T-helper 2 cell (primary cell): ENCODE results near the gene ZDHHC6.
"Not testable (repeated sequence)": the region's sequence is repeated elsewhere in the genome, so short reads cannot be mapped to it uniquely, and the experiment has no call there.

Experiments used
- DNase-seq, 5 experiments: peaks; one replicate each; pipeline versions ENCODE4 v3.0.0 to v3.0.0-alpha.2; 2012 to 2022

The ZDHHC6 gene

GRCh38 chr10:112442063-112442462 lies 4.7 kb downstream of the ZDHHC6 start:
- DNase-seq: peak in 1 of 5 experiments; percentile 39

GRCh38 chr10:112441520-112441919 lies 5.2 kb downstream of the ZDHHC6 start:
- no peak for DNase-seq

DNA sequence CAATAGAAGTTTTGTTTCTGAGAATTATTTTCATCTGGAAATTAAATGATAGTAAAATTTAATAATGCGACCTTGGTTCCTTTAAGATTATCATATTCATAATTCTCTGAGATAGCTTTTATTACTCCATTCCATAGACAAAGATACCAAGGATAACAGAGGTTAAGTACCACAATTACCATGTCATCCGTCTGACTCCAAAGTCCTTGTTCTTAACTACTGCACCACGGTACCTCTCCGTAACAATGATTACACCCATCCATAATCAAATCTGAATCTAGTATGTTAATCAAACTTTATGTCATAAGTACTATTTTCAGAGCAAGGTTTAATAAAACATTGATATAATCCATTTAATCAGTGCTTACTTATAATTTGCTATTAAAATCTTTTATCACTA lies 8.4 kb downstream of the ZDHHC6 start:
- no peak for DNase-seq

GRCh38 chr10:112434988-112435619 lies 11.6 kb downstream of the ZDHHC6 start:
- peak in 1 of 5 experiments; percentile 37 for DNase-seq

- DNase-seq: no peak
These were observed 13.6 kb downstream of the ZDHHC6 start for GRCh38 chr10:112433136-112433535.

- no peak for DNase-seq
These were observed 17.0 kb downstream of the ZDHHC6 start for GRCh38 chr10:112429654-112430230.

- no peak for DNase-seq
These were observed 17.6 kb downstream of the ZDHHC6 start for GRCh38 chr10:112429147-112429546.

- no peak for DNase-seq
These were observed 20.6 kb downstream of the ZDHHC6 start for GRCh38 chr10:112426111-112426510.

DNA sequence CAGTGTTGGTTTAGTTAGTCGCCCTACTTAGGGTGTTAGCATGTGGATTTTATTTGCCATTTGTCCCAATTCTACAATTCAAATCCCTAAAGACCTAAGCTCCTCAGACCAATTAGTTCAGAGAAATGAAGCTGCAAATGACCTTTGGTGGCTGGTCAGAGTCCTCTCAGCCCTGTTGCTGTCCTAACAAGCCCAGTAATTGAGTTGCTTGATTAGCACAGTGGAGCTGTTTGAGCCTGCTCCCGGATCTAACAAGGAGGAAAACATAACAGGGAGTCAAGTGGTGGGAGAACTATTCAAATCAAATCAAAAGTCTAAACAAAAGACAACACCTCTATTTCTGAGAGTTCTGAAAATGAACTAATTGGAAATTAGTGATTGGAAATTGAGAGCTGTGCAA lies 22.1 kb downstream of the ZDHHC6 start:
- DNase-seq: no peak

GRCh38 chr10:112421731-112422130 lies 25.0 kb downstream of the ZDHHC6 start:
- no peak for DNase-seq

GRCh38 chr10:112412696-112413095 lies 34.0 kb downstream of the ZDHHC6 start:
- no peak for DNase-seq

DNA sequence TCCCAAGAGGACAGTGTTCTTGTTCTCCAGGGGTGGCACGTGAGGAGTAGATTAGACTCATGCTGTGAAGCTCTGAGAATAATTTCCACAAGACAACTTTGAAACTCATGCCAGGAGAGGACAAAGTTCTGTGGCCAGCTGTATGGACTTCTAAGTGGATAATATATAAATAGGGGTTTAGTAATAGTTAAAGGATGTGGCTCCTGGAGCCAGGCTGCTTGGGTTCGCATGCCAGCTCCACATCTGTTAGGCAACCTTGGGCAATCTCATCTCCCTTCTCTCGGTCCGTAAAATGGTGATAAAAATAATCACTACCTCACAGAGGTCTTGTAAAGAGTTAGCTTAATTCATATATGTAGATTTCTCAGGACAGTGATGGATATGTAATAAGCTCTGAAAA lies 37.0 kb downstream of the ZDHHC6 start:
- DNase-seq: no peak

GRCh38 chr10:112409299-112409698 lies 37.4 kb downstream of the ZDHHC6 start:
- DNase-seq: no peak

DNA sequence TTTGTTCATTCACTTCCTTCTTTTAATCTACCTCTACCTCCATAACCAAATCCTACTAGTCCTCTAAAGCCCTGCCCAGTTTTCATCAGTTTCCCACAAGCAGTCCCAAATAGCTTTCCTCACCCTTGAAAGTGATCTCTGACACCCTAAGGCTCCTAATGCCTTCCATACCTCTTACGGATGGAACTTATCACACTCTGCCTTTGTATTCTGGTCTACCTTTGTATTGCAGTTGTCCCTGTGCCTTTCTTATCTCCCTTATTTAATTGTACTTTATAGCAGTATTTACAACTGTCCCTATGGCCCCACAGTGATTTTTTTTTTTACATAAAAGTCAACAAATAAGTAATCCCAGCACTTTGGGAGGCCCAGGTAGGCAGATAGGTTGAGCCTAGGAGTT lies 39.0 kb downstream of the ZDHHC6 start:
- DNase-seq: no peak

GRCh38 chr10:112406806-112407205 lies 39.9 kb downstream of the ZDHHC6 start:
- DNase-seq: not testable (repeated sequence)

DNA sequence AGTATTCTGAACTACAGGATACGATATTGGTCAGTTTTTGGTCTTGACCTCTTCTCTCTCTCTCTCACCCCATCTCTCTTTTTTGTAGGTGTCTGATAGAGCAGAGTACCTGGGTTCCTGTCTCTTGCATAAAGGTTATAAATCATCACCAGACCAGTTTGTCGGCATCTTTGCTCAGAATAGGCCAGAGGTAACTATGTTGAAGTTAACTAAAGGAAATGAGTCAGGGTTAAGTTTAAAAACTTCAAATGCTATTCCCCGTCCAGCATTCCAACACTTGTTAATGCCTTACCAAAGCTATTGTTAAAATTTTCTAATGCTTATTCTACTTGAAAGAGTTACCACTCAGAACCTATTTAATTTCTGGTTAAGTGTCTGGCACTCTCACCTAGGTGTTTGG lies 42.1 kb downstream of the ZDHHC6 start:
- DNase-seq: no peak

- DNase-seq: no peak
These were observed 43.8 kb downstream of the ZDHHC6 start for GRCh38 chr10:112402917-112403316.

GRCh38 chr10:112397592-112397991 lies 49.1 kb downstream of the ZDHHC6 start:
- no peak for DNase-seq

DNA sequence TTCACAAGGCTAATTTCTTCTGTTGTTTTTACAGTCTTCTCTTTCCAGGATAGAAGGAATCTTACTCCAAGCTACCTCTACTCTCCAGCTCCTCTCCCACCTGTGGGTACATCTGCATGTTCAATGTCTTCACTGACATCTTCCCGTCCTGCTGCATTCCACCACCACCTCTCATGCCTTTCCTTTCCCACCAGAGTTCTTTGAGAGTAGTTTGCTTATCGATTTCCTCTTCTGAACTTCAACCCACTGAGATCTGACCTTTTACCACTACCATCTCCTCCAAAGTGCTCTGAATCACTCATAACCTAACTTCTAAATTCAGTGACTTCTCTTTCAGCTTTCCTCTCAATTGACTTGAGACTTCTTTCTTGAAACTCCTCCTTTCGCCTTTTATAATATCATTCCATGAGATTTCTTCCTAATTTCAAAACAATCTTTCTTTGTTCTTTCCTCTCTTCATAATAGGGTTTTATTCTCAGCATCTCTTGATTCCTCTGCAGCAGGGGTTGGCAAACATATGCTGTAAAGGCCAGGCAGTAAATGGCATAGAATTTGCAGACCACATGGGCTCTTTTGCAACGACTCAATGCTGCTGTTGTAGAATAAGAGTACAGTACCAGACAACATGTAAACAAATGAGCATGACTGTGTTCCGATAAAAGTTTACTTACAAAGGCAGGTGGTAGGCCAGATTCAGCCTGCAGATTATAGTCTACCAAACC lies 50.7 kb downstream of the ZDHHC6 start:
- DNase-seq: no peak

DNA sequence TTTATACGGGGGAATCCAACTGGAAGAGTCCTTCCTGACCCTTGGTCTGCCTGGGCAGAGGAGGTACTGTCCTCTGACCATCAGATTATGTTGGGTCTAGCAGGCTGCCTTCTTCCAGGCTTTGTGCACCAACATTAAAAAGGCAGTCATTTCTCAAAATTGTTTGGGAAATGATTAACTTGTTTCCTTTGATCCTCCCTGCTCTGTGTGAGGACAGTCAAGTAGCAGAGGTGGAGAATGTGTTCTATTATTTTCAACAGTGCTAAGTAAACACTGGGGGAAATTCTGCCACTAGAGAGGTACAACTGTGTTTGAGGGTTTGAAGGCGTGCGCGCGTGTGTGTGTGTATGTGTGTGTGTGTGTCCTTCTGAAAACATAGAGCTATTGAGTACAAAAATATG lies 52.2 kb downstream of the ZDHHC6 start:
- DNase-seq: no peak

DNA sequence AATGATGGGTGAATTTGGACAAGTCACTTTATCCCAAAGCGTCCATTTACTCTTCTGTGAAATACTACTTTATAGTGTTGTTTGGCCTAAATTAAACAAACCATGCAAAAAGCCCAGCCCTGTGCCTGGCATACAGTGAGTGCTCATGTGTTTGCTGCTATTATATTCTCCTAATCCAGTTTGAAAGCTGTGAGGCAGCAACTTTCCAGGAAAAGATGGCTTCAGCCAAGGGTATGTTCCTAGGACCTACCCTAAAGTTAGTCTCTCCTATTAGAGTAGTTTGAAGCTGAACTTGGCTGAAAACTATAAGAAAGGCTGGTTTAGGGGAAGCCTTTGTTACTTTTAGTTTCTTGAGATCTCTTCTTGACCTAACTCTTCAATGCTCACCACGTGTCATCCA lies 52.9 kb downstream of the ZDHHC6 start:
- no peak for DNase-seq

DNA sequence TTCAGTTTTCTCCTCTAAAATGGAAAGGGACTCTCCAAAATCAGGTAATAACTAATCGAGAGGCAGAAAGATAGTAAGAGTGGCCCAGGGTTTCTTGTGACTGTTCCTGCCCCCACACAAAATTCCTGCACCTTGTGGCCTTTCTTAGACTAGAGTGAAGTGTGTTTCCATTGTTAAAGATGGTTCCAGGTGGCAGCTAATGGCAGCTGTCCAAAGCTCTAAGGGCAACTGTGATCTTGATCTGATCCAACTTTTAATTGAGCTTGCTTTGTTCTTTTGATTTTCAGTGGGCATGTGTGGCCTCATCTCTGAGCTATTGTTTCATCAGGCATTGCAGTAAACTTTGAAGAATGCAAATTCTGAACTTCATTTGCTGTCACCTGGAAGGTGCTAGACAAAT lies 53.4 kb downstream of the ZDHHC6 start:
- no peak for DNase-seq

- DNase-seq: no peak
These were observed 56.5 kb downstream of the ZDHHC6 start for GRCh38 chr10:112390125-112390703.

DNA sequence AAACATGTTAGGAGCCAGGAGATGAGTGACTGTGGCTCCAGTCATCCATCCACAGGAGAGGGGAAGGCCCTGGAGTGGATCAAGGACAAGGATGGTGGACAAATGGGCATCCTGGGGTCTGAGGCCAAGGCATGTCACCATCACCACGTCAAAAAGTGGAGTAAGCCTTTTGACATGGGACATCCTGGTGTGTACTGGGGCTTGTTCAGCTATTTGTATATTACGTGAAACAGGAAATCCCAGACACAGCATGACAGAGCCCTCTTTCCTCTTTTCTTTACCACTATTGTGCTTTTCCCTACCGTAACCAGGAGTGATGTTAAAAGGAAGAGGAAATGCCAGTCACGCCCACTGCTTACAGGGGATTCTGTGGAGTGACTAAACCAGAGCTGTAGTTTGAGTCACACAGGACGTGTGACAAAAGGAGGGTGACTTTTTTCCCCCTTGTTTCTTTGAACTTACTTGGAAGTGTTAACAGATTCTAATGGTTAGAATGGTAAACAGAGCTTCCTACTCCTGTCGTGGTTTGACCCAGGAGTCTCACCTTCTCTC lies 57.4 kb downstream of the ZDHHC6 start:
- peak in 2 of 5 experiments; percentile 68 to 71 for DNase-seq
